ENCODE results near the gene UBAC2. TPM values are rescaled to one million over a fixed set of nuclear protein-coding genes. Genes with fewer than 3 reads are reported as not detected.

UBAC2 gene
- total RNA-seq, 2 donors from 2014 or later: 72.7 to 80.4 TPM

GRCh38 chr13:99174533-99175100 lies 26.0 kb upstream of the UBAC2 start:
- no peak overlapping the region for H3K9ac ChIP-seq (ENCODE audit: extremely low read depth, low read length, poor library complexity, severe bottlenecking)
- Mint-ChIP-seq H3K4me1 (no peaks in the 10 kb centered on the region), H3K36me3 (ENCODE audit: low read depth) (no peaks in the 10 kb centered on the region), H3K27ac (no peak overlapping the region), H3K4me3 (no peak overlapping the region), H3K9me3 (no peaks in the 10 kb centered on the region), H3K27me3 (ENCODE audit: insufficient read depth) (peaks cover 39% of the 10 kb centered on the region)
- H3K36me3 ChIP-seq (ENCODE audit: control insufficient read depth, insufficient read depth, low read length): no peaks in the 10 kb centered on the region
- H3K4me1 ChIP-seq (ENCODE audit: control insufficient read depth, insufficient read depth, low read length): no peaks in the 10 kb centered on the region
- H3K9me3 ChIP-seq (ENCODE audit: control insufficient read depth, low read length): no peaks in the 10 kb centered on the region
- H3K4me3 ChIP-seq (ENCODE audit: low read length): no peak overlapping the region
- DNase-seq: no peak
- 98% methylated on average over 2 of the region's 2 CpGs; no CpG with 5 or more reads in 1 of the 2 experiments for WGBS, 2 experiments (ENCODE audit: insufficient coverage in 1 of 2, insufficient read length in 1 of 2)
- no peak overlapping the region for H3K27ac ChIP-seq (ENCODE audit: low read depth, low read length)
- no peaks in the 10 kb centered on the region for H3K27me3 ChIP-seq (ENCODE audit: control insufficient read depth, insufficient read depth, low read length, poor library complexity, severe bottlenecking)
- no peak for TF ChIP-seq CTCF (conservative IDR thresholded peaks at IDR 0.05)

GRCh38 chr13:99176309-99177276 lies 24.1 kb upstream of the UBAC2 start:
- no peak overlapping the region for H3K4me3 Mint-ChIP-seq
- H3K27ac Mint-ChIP-seq: no peak overlapping the region
- H3K4me3 ChIP-seq (ENCODE audit: low read length): no peak overlapping the region
- H3K9me3 ChIP-seq (ENCODE audit: control insufficient read depth, low read length): no peaks in the 10 kb centered on the region
- H3K9me3 Mint-ChIP-seq: peaks cover 9% of the 10 kb centered on the region
- peak; percentile 94 for DNase-seq
- H3K27me3 Mint-ChIP-seq (ENCODE audit: insufficient read depth): peaks cover 42% of the 10 kb centered on the region
- H3K27me3 ChIP-seq (ENCODE audit: control insufficient read depth, insufficient read depth, low read length, poor library complexity, severe bottlenecking): no peaks in the 10 kb centered on the region
- H3K4me1 Mint-ChIP-seq: no peaks in the 10 kb centered on the region
- H3K9ac ChIP-seq (ENCODE audit: extremely low read depth, low read length, poor library complexity, severe bottlenecking): no peak overlapping the region
- TF ChIP-seq CTCF (conservative IDR thresholded peaks at IDR 0.05): peak; percentile 94
- no peaks in the 10 kb centered on the region for H3K4me1 ChIP-seq (ENCODE audit: control insufficient read depth, insufficient read depth, low read length)
- H3K36me3 ChIP-seq (ENCODE audit: control insufficient read depth, insufficient read depth, low read length): no peaks in the 10 kb centered on the region
- no peak overlapping the region for H3K27ac ChIP-seq (ENCODE audit: low read depth, low read length)
- no peaks in the 10 kb centered on the region for H3K36me3 Mint-ChIP-seq (ENCODE audit: low read depth)
- 40 to 49% methylated on average over 12 to 24 of the region's 24 CpGs for WGBS, 2 experiments (ENCODE audit: insufficient coverage in 1 of 2, insufficient read length in 1 of 2)

- Mint-ChIP-seq H3K4me1 (no peaks in the 10 kb centered on the region), H3K27me3 (ENCODE audit: insufficient read depth) (peaks cover 39% of the 10 kb centered on the region), H3K9me3 (peaks cover 25% of the 10 kb centered on the region), H3K27ac (no peak overlapping the region), H3K4me3 (no peak overlapping the region), H3K36me3 (ENCODE audit: low read depth) (no peaks in the 10 kb centered on the region)
- 94 to 100% methylated on average over 1 to 4 of the region's 4 CpGs for WGBS, 2 experiments (ENCODE audit: insufficient coverage in 1 of 2, insufficient read length in 1 of 2)
- H3K4me3 ChIP-seq (ENCODE audit: low read length): no peak overlapping the region
- no peak for DNase-seq
- H3K36me3 ChIP-seq (ENCODE audit: control insufficient read depth, insufficient read depth, low read length): no peaks in the 10 kb centered on the region
- H3K9me3 ChIP-seq (ENCODE audit: control insufficient read depth, low read length): peaks cover 16% of the 10 kb centered on the region
- H3K9ac ChIP-seq (ENCODE audit: extremely low read depth, low read length, poor library complexity, severe bottlenecking): no peak overlapping the region
- no peaks in the 10 kb centered on the region for H3K27me3 ChIP-seq (ENCODE audit: control insufficient read depth, insufficient read depth, low read length, poor library complexity, severe bottlenecking)
- no peaks in the 10 kb centered on the region for H3K4me1 ChIP-seq (ENCODE audit: control insufficient read depth, insufficient read depth, low read length)
- TF ChIP-seq CTCF (conservative IDR thresholded peaks at IDR 0.05): no peak
- H3K27ac ChIP-seq (ENCODE audit: low read depth, low read length): no peak overlapping the region
Observed at GRCh38 chr13:99178636-99179035, 22.0 kb upstream of the UBAC2 start.
